Activated CD4-positive, alpha-beta T cell treated with anti-CD3 and anti-CD28 coated beads, Interleukin-2, amount 50 U/mL, for 4 hours (primary cell): Measurements from ENCODE around the gene SDSL.

Source experiments
- DNase-seq, 2 experiments: peaks; one replicate each; pipeline ENCODE4 v3.0.0-alpha.2; 2020

The SDSL gene

GRCh38 chr12:113396828-113397496 is 25.2 kb upstream of the SDSL start:
- no peak for DNase-seq

DNA sequence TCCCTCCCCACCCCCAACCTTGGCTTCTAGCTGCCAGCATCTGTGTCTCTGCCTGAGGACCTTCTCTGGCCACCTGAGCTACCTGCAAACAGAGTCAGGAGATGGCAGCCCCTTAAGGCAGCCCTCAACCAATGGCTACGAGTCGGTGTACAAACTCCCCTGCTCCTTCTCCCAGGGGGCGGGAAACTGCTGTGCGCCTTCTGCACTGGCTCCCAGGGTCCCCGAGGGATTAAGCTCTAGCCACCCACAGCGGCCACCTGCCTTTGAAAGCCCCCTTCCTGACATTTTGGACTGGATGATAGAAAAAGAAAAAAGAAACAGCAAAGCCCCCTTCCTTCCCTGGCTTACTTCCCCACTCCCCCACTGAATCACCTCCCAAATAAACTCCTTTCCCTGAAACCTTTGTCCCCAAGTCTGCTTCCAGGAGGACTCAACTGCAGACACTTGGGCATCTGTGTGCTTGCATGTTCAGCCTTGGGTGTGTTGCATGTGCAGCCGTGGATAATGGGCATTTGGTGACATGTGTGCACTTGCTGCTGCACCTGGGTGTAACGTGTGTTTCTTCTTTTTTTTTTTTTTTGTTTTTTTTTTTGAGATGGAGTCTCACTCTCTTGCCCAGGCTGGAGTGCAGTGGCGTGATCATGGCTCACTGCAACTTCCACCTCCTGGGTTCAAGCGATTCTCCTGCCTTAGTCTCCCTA is 24.5 kb upstream of the SDSL start:
- DNase-seq, result no peak

GRCh38 chr12:113398346-113399290 is 23.6 kb upstream of the SDSL start:
- no peak for DNase-seq

DNA sequence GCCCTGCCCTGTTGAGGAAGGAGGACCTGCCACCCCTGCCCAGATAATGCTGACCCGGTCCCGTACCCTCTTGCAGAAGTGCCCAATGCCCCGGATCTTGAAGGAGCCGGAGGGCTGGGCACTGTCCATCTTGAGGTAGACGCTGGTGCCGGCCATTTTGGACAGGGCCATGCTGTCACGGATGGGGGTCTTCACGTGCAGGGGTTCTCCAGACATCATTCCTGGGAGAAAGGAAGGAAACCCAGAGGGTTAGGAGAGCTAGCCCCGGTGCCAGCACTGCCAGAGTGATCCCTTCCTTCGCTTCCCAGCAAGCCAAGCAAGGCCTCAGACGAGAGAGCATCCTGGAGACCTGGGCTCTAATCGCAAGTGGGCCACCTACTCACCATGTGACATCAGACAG is 22.7 kb upstream of the SDSL start:
- DNase-seq, result no peak

DNA sequence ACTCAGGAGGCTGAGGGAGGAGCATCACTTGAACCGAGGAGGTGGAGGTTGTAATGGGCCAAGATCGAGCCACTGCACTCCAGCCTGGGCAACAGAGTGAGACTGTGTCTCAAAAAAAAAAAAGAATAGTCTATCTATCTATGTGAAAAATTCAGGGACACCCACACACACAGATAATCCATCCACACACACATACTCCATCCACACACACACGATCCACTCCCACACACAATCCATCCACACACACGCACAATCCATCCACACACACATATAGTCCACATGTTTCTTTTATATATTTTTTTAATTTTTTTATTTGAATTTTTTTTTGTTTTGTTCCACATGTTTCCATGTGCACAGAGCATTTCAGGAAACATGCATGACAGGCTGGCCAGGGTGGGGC is 21.8 kb upstream of the SDSL start:
- DNase-seq, result no peak

GRCh38 chr12:113401066-113402000 is 20.8 kb upstream of the SDSL start:
- DNase-seq, result no peak

DNA sequence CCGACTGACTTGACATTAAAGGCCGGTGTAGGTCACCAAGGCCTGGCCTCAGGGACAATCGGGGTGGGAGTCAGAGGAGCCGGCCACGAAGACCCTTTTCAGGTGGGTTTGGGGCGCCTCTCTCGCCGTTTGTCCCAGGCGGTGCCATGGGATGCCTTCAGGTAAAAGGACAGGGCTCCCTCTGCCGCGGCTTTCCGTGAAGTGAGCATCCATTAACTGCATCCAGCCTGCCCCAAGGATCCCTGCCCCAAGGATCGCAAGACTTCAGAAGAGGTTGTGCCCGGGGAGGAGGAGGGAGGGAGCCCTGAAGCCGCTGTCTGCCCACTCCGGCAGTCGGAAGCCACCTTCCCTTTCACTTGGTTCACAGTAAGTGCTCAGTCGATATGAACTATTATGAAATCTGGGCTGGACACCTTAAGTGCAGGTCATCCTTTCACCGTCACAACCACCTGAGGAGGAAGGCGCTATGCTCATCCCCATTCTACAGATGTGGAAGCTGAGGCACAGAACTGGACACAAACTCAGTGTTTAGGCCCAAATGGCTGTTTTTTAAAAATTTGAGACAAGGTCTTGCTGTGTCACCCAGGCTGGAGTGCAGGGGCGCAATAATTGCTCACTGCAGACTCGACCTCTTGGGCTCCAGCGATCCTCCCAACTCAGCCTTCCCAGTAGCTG is 19.5 kb upstream of the SDSL start:
- no peak for DNase-seq

- no peak for DNase-seq
These were observed 18.5 kb upstream of the SDSL start, which contains the start of gene SDS for GRCh38 chr12:113403435-113404415. Gene SDS, minus strand, starts transcription at chr12:113403887. Its CDS starts 4,179 bp downstream, at chr12:113399708.

GRCh38 chr12:113405694-113406093 is 16.5 kb upstream of the SDSL start:
- no peak for DNase-seq

- DNase-seq, result no peak
These were observed 14.1 kb upstream of the SDSL start for GRCh38 chr12:113407931-113408600.

DNA sequence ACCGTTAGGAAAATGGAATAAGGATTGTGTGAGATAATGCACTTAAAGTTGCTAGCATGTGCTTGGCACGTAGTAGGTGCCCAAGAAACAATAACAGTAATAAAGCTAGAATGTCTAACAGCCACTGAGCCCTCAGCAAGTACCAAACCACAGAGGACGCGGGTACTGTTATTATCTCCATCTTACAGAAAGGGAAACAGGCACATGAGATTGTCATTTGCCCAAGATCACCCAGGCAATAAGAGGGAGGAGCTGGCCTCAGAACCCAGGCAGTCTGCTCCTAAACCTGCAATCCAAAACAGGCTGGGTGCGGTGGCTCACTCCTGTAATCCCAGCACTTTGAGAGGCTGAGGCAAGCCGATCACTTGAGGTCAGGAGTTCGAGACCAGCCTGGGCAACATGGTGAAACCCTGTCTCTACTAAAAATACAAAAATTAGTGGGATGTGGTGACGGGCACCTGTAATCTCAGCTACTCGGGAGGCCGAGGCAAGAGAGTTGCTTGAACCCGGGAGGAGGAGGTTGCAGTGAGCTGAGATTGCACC is 13.4 kb upstream of the SDSL start:
- no peak for DNase-seq

- DNase-seq, result no peak
These were observed 12.6 kb upstream of the SDSL start for GRCh38 chr12:113409462-113410124.

DNA sequence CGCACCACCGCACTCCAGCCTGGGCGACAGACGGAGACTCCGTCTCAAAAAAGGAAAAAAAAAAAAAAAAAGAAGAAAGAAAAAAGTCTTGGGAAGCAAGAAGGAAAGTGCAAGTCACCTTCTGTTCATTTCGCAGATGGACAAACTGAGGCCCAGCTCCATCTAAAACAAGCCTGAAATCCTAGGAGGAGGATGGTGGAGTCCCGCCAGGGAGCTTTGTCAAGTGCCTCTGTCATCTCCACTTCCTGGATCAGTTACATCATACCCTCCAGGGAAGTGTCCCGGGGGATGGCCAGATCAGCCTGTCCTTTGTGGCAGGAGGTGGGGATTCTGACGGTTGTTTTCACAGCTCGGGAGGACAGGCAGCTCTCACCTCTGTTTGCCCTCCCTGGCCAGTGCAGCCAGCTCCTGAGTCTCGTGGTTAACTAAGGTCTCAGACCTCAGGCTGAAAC is 8.7 kb upstream of the SDSL start:
- DNase-seq, result no peak

DNA sequence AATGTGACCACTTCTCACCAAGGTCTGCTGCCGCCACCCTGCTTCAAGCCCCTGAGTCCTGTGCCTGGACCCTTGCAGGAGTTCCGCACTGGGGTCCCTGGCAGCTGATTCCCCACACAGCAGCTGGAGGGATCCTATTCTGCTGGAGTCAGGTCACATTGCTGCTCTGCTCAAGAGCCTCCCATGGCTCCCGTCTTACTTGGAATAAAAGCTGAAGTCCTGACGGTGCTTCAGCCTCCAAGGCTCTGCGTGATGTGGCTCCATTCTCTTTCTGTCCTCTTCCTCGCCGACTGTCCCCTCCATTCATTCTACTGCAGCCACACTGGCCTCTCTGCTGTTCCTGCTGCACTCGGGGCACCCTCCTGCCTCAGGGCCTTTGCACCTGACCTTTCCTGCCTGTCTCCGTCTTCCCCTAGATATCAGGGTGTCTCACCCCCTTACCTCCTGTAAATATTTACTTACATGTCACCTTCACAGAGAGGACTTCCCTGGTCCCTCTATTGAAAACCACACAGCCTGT is 7.6 kb upstream of the SDSL start:
- DNase-seq, result no peak

DNA sequence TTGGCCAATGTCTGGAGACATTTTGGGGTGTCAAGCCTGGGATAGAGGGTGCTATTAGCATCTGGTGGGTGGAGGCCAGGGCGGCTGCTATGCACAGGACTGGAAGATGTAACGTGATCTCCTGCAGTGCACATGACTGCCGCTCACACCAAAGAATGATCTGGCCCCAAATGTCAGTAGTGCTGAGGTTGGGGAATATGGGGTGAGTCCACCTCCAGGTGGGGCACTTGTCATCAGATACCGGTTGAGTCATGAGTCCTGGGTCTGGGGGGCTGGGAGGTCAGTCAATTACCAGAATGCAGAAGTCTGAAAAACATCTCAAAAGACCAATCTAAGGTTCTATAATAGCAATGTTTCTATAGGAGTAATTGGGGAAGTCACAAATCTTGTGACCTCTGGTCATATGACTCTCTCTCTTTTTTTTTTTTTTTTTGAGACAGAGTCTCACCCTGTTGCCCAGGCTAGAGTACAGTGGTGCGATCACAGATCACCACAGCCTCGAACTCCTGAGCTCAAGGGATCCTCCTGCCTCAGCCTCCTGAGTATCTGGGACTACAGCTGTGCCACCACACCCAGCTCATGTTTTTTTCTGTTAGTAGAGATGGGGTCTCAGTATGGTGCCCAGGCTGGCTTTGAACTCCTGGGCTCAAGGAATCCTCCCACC is 6.0 kb upstream of the SDSL start:
- no peak for DNase-seq

GRCh38 chr12:113418213-113418879 is 3.8 kb upstream of the SDSL start:
- DNase-seq, result no peak

GRCh38 chr12:113420996-113421595 is 1.1 kb upstream of the SDSL start:
- DNase-seq, result no peak
